Measurements from ENCODE around the gene CISTR. TPM values are rescaled to one million over a fixed set of nuclear protein-coding genes. Genes with fewer than 3 reads are reported as not detected.

Gene CISTR
- total RNA-seq, 1 donor from 2014 or later = not detected

- FAIRE-seq = no peak
- Histone ChIP-seq H3K36me3 (ENCODE audit: control insufficient read depth, insufficient read depth, low read length) (no peaks in the 10 kb centered on the region), H3K4me3 (ENCODE audit: low read depth, low read length) (no peak overlapping the region), H3K27me3 (ENCODE audit: control insufficient read depth, insufficient read depth, low read length) (peaks cover 20% of the 10 kb centered on the region)
- no peak for DNase-seq (ENCODE audit: low read depth)
- TF ChIP-seq CTCF (IDR thresholded peaks at IDR 0.05; ENCODE audit: insufficient read depth, low read length, severe bottlenecking) = no peak
Observed at GRCh38 chr12:53761306-53761705, 9.5 kb upstream of the CISTR start.

- no peak for TF ChIP-seq CTCF (IDR thresholded peaks at IDR 0.05; ENCODE audit: insufficient read depth, low read length, severe bottlenecking)
- DNase-seq (ENCODE audit: low read depth) (no peak), FAIRE-seq (no peak)
- H3K4me3 ChIP-seq (ENCODE audit: low read depth, low read length) = no peak overlapping the region
- H3K36me3 ChIP-seq (ENCODE audit: control insufficient read depth, insufficient read depth, low read length) = no peaks in the 10 kb centered on the region
- H3K27me3 ChIP-seq (ENCODE audit: control insufficient read depth, insufficient read depth, low read length) = peaks cover 21% of the 10 kb centered on the region
Observed at GRCh38 chr12:53759261-53759660, 7.5 kb upstream of the CISTR start.

GRCh38 chr12:53758730-53759103 is 6.9 kb upstream of the CISTR start:
- DNase-seq (ENCODE audit: low read depth) (no peak), FAIRE-seq (no peak)
- H3K27me3 ChIP-seq (ENCODE audit: control insufficient read depth, insufficient read depth, low read length) = peaks cover 26% of the 10 kb centered on the region
- no peaks in the 10 kb centered on the region for H3K36me3 ChIP-seq (ENCODE audit: control insufficient read depth, insufficient read depth, low read length)
- no peak for TF ChIP-seq CTCF (IDR thresholded peaks at IDR 0.05; ENCODE audit: insufficient read depth, low read length, severe bottlenecking)
- no peak overlapping the region for H3K4me3 ChIP-seq (ENCODE audit: low read depth, low read length)

- H3K27me3 ChIP-seq (ENCODE audit: control insufficient read depth, insufficient read depth, low read length) = peaks cover 29% of the 10 kb centered on the region
- FAIRE-seq = no peak
Observed at GRCh38 chr12:53758081-53758729, 6.4 kb upstream of the CISTR start.

GRCh38 chr12:53757101-53757770 is 5.5 kb upstream of the CISTR start:
- Histone ChIP-seq H3K36me3 (ENCODE audit: control insufficient read depth, insufficient read depth, low read length) (no peaks in the 10 kb centered on the region), H3K4me3 (ENCODE audit: low read depth, low read length) (no peak overlapping the region), H3K27me3 (ENCODE audit: control insufficient read depth, insufficient read depth, low read length) (peaks cover 36% of the 10 kb centered on the region)
- FAIRE-seq = no peak
- TF ChIP-seq CTCF (IDR thresholded peaks at IDR 0.05; ENCODE audit: insufficient read depth, low read length, severe bottlenecking) = peak; percentile 90
- DNase-seq (ENCODE audit: low read depth) = peak; percentile 45

More at GRCh38 chr12:53758081-53758729, 6.4 kb upstream of the CISTR start:
- no peak for TF ChIP-seq CTCF (IDR thresholded peaks at IDR 0.05; ENCODE audit: insufficient read depth, low read length, severe bottlenecking)
- no peak for DNase-seq (ENCODE audit: low read depth)
- Histone ChIP-seq H3K4me3 (ENCODE audit: low read depth, low read length) (no peak overlapping the region), H3K36me3 (ENCODE audit: control insufficient read depth, insufficient read depth, low read length) (no peaks in the 10 kb centered on the region)
